HepG2 (cell line): ENCODE measurements around the gene SEMA4F. TPM values are rescaled to one million over a fixed set of nuclear protein-coding genes. Genes with fewer than 3 reads are reported as not detected.

Source experiments
- ATAC-seq: fragments of 200-7000 bp; cut with Tn5 transposase; 3 replicates; pipeline ENCODE4 v1.9.1; 2020; ENCODE audit warnings: mild to moderate bottlenecking, moderate library complexity
- BruUV-seq: library from RNA; stranded (reverse); fragments of 400-500 nt; replicated peaks from 2 replicates; lab custom pipeline; 2021; lab: Mats Ljungman, UMichigan
- CTCF ChIA-PET: fragments of 300-600 bp; formaldehyde crosslinking; extraction: SDS; loops from one replicate; lab custom pipeline; 2021; ENCODE audit warnings: low total read pairs, inconsistent platforms, low intra/inter-chr PET ratio; lab: Yijun Ruan, JAX
- POLR2A ChIA-PET: fragments of 350-600 bp; sonication (Branson Sonifier 250); formaldehyde crosslinking; loops from one replicate; lab custom pipeline; 2020; ENCODE audit warnings: antibody characterized with exemption, inconsistent platforms; lab: Yijun Ruan, JAX
- DNase-seq: peaks from one replicate; pipeline ENCODE4 v3.0.0-alpha.2; 2015; ENCODE audit warnings: low spot score
- FAIRE-seq: peaks from 3 replicates; lab custom pipeline; 2011; peaks lifted over from hg19 to GRCh38; lab: Jason Lieb, UNC
- H2AFZ ChIP-seq: one replicate; pipeline ENCODE4 v1.6.1; 2011; ENCODE audit warnings: low read length, inconsistent platforms
- H3K27ac ChIP-seq: fragments of 300-600 bp; 3 replicates; pipeline ENCODE4 v1.8.0; 2011; ENCODE audit warnings: mixed run types, mild to moderate bottlenecking, mixed read lengths, low read length, inconsistent platforms; ENCODE audit not compliant: insufficient read depth; ENCODE audit errors: extremely low read length
- H3K27me3 ChIP-seq, 2 experiments: fragments of 200-600 bp in 1 of 2; 2 replicates in 1 of 2; 3 replicates in 1 of 2; pipeline versions ENCODE4 v1.6.0 to v1.8.0; 2011; ENCODE audit warnings: low read length in 2 of 2, mild to moderate bottlenecking in 2 of 2, moderate library complexity in 2 of 2, inconsistent platforms in 1 of 2; ENCODE audit not compliant: insufficient read depth in 2 of 2, control insufficient read depth in 1 of 2
- H3K36me3 ChIP-seq, 2 experiments: fragments of 200-600 bp in 1 of 2; replicated peaks in 1 of 2; 2 replicates in 1 of 2; 3 replicates in 1 of 2; pipeline versions ENCODE4 v1.5.1 to v1.8.0; 2011; ENCODE audit warnings: low read length in 2 of 2, inconsistent platforms in 1 of 2; ENCODE audit not compliant: insufficient read depth in 2 of 2, control insufficient read depth in 1 of 2
- H3K4me1 ChIP-seq: 2 replicates; pipeline ENCODE4 v1.5.1; 2012; ENCODE audit warnings: low read length, inconsistent platforms; ENCODE audit not compliant: insufficient read depth
- H3K4me2 ChIP-seq: 2 replicates; pipeline ENCODE4 v1.6.0; 2011; ENCODE audit warnings: low read depth, low read length, inconsistent platforms
- H3K4me3 ChIP-seq, 3 experiments: fragments of 200-600 bp in 1 of 3; sonication (generic), shearing (Covaris generic) in 1 of 3; replicated peaks in 1 of 3; 2 replicates each; pipeline ENCODE4 v1.5.1; 2011 to 2016; ENCODE audit warnings: low read length in 3 of 3, inconsistent platforms in 2 of 3, low read depth in 2 of 3, mild to moderate bottlenecking in 2 of 3, control low read depth in 1 of 3, mixed read lengths in 1 of 3; ENCODE audit not compliant: insufficient read depth in 1 of 3
- H3K79me2 ChIP-seq: one replicate; pipeline ENCODE4 v1.6.1; 2011; ENCODE audit warnings: low read length, inconsistent platforms; ENCODE audit not compliant: insufficient read depth
- H3K9ac ChIP-seq: 2 replicates; pipeline ENCODE4 v1.6.0; 2011; ENCODE audit warnings: mild to moderate bottlenecking, low read depth, low read length, inconsistent platforms; ENCODE audit not compliant: insufficient read depth
- H3K9me3 ChIP-seq: 2 replicates; pipeline ENCODE4 v1.5.1; 2012; ENCODE audit warnings: mild to moderate bottlenecking, low read length
- H4K20me1 ChIP-seq: 2 replicates; pipeline ENCODE4 v1.6.0; 2011; ENCODE audit warnings: inconsistent platforms, mild to moderate bottlenecking, low read length, moderate library complexity; ENCODE audit not compliant: insufficient read depth
- CEBPB ChIP-seq: IDR thresholded peaks from 2 replicates; pipeline ENCODE4 v1.6.1; 2011; ENCODE audit warnings: low read depth, low read length, improper control_type of control experiment, borderline replicate concordance
- KLF16 ChIP-seq, 2 experiments: sonication (generic) in 1 of 2; formaldehyde crosslinking in 1 of 2; IDR thresholded peaks; 2 replicates each; pipeline versions ENCODE4 v1.6.1 to v1.8.0; 2016 to 2023; ENCODE audit warnings: missing genetic modification reagents in 2 of 2, missing compliant biosample characterization in 1 of 2
- ONECUT2 ChIP-seq: sonication (generic); formaldehyde crosslinking; IDR thresholded peaks from 2 replicates; pipeline ENCODE4 v1.4.0; 2020; ENCODE audit warnings: missing genetic modification reagents
- REPIN1 ChIP-seq: sonication (generic); formaldehyde crosslinking; IDR thresholded peaks from 2 replicates; pipeline ENCODE4 v1.8.0; 2022; ENCODE audit warnings: missing genetic modification reagents, low read depth, mild to moderate bottlenecking, borderline replicate concordance
- SKI ChIP-seq: fragments of 450-650 bp; IDR thresholded peaks from one replicate; pipeline ENCODE4 v1.6.1; 2018; ENCODE audit warnings: mild to moderate bottlenecking; ENCODE audit not compliant: partially characterized antibody
- TEAD2 ChIP-seq: sonication (generic); formaldehyde crosslinking; IDR thresholded peaks from 2 replicates; pipeline ENCODE4 v1.9.0; 2021; ENCODE audit warnings: missing genetic modification reagents
- TOE1 ChIP-seq: sonication (generic); formaldehyde crosslinking; IDR thresholded peaks from 2 replicates; pipeline ENCODE4 v1.4.0; 2020; ENCODE audit warnings: mild to moderate bottlenecking, missing genetic modification reagents
- YY1 ChIP-seq: IDR thresholded peaks from 2 replicates; pipeline ENCODE4 v1.6.1; 2011; ENCODE audit warnings: low read length, low read depth, moderate library complexity, mild to moderate bottlenecking; ENCODE audit not compliant: insufficient read depth, insufficient replicate concordance
- ZNF30 ChIP-seq: sonication (generic); formaldehyde crosslinking; IDR thresholded peaks from 2 replicates; pipeline ENCODE4 v1.5.0; 2020; ENCODE audit warnings: mild to moderate bottlenecking, missing genetic modification reagents
- ZNF460 ChIP-seq: sonication (generic); formaldehyde crosslinking; IDR thresholded peaks from 2 replicates; pipeline ENCODE4 v1.5.1; 2020; ENCODE audit warnings: missing genetic modification reagents, mild to moderate bottlenecking, borderline replicate concordance
- WGBS: methylation state at CpG from one replicate; pipeline ENCODE4 v1.1.6; 2017; ENCODE audit warnings: low lambda C conversion rate; 5-methylcytosine and 5-hydroxymethylcytosine counted together
- in situ Hi-C: cut with HindIII; loops from 2 replicates; pipeline ENCODE4 v1.10.0; 2017; ENCODE audit warnings: low pct_unique_long_range_greater_than_20kb; ENCODE audit not compliant: extremely low pct_ligation_motif_present
- intact Hi-C: fragments of 100-400 bp; cut with micrococcal nuclease; formaldehyde crosslinking; loops from one replicate; pipeline ENCODE4 v1.10.0; 2022; ENCODE audit not compliant: unreplicated experiment
- polyA plus RNA-seq, 8 experiments: library from polyadenylated mRNA; depleted of rRNA in 3 of 8; stranded (reverse) in 7 of 8; unstranded in 1 of 8; fragments of >200 nt; fragmentation: Illumina TruSeq in 4 of 8; extraction: Trizol in 4 of 8; gene quantifications; 2 replicates each; pipeline versions ENCODE4 v1.2.1 to v1.2.3, GENCODE V29; 2011 to 2016; ENCODE audit warnings: low read depth in 4 of 8, missing spikeins in 1 of 8, mixed read lengths in 1 of 8; ENCODE audit not compliant: insufficient read depth in 1 of 8
- total RNA-seq, 5 experiments: library from RNA; depleted of rRNA; stranded (reverse); fragments of >200 nt; fragmentation: Illumina TruSeq; extraction: Trizol; gene quantifications; 2 replicates each; pipeline ENCODE4 v1.2.3, GENCODE V29; 2016; ENCODE audit warnings: low read depth in 1 of 5
- TF ChIP-seq, protein P1 (sequence below): sonication (generic); formaldehyde crosslinking; IDR thresholded peaks from 2 replicates; pipeline ENCODE4 v1.4.0; 2020; ENCODE audit warnings: missing genetic modification reagents
- TF ChIP-seq, protein P2 (sequence below): IDR thresholded peaks from 2 replicates; pipeline ENCODE4 v1.4.0; 2020; ENCODE audit warnings: mild to moderate bottlenecking, missing genetic modification reagents
- TF ChIP-seq, protein P3 (sequence below): sonication (generic); formaldehyde crosslinking; IDR thresholded peaks from 2 replicates; pipeline ENCODE4 v1.8.0; 2023; ENCODE audit warnings: mild to moderate bottlenecking, missing genetic modification reagents

The SEMA4F gene
- total and polyA plus RNA-seq, 2 of the 13 experiments (the other 11 are each of a cell fraction or from before 2014, with no cell fraction given), result 7.1 to 10.3 TPM

DNA sequence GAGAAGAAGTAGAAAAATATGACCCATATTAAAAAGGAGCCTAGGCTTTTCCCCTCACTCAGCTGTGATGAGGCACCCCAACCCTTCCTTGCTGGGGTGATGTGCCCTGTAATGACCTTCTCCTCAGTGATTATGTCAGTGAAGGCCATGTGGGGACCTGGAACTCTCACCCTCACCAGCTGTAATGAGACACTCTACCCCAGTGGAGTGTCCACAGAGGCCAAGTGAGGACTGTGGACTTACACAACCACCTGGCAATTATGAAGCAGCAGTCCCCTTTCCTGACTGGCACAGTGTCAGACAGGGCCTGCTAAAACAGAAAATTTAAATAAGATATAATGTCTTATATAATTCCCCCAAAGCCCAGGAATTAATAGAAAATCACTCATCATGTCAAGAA lies 54.2 kb downstream of the SEMA4F start:
- in situ Hi-C loops, result no loop called here
- H3K36me3 ChIP-seq, result no peaks in the 10 kb centered on the region
- no peak overlapping the region for H3K4me2 ChIP-seq
- no peak for ATAC-seq
- H2AFZ ChIP-seq, result no peak overlapping the region
- no peak for FAIRE-seq
- CTCF ChIA-PET, result no interaction called here
- peak; percentile 11; the same call in 1 of the 2 replicates for TF ChIP-seq CEBPB
- TF ChIP-seq REPIN1 (CRISPR knock-in tag), result no peak
- TF ChIP-seq, protein P1, sequence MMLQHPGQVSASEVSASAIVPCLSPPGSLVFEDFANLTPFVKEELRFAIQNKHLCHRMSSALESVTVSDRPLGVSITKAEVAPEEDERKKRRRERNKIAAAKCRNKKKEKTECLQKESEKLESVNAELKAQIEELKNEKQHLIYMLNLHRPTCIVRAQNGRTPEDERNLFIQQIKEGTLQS (CRISPR knock-in tag), result no peak
- TF ChIP-seq YY1, result no peak
- TF ChIP-seq SKI, result no peak
- TF ChIP-seq TEAD2 (CRISPR knock-in tag), result no peak
- no peak for TF ChIP-seq ONECUT2 (CRISPR knock-in tag)
- TF ChIP-seq, all 625 proteins: peak for 1
- Histone ChIP-seq H3K9ac (no peak overlapping the region), H3K79me2 (no peaks in the 10 kb centered on the region), H3K27me3 (peaks cover 1 to 21% of the 10 kb centered on the region in 2 experiments; a peak in 3 of 5 replicates), H3K4me1 (peaks cover 14% of the 10 kb centered on the region), H3K27ac (no peak overlapping the region), H4K20me1 (no peaks in the 10 kb centered on the region), H3K9me3 (no peaks in the 10 kb centered on the region), H3K4me3 (no peak overlapping the region)
- DNase-seq, result no peak
- intact Hi-C loops, result no loop called here
- BruUV-seq, result no TSS peak
- POLR2A ChIA-PET, result interaction anchor here (0.6 kb wide), 1 partner anchor 129 kb away, joined by 5 read pairs; no protein-coding TSS in a partner anchor

DNA sequence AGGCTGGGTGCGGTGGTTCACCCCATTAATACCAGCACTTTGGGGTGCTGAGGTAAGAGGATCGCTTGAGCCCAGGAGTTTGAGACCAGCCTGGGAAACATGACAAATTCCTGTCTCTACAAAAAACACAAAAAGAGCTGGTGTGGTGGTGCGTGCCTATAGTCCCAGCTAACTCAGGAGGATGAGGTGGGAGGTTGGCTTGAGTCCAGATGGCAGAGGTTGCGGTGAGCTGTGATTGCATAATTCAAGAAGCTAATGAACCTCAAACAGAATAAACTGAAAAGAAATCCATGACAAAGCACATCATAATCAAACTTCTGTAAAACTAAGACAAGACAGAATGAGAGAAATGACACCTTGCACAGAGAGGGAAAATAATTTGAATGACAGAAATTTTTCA lies 54.8 kb downstream of the SEMA4F start:
- Histone ChIP-seq H2AFZ (no peak overlapping the region), H3K27ac (no peak overlapping the region), H4K20me1 (no peaks in the 10 kb centered on the region), H3K4me1 (peaks cover 9% of the 10 kb centered on the region), H3K36me3 (no peaks in the 10 kb centered on the region), H3K4me2 (no peak overlapping the region), H3K79me2 (no peaks in the 10 kb centered on the region), H3K9ac (no peak overlapping the region), H3K4me3 (no peak overlapping the region), H3K27me3 (peaks cover 1 to 26% of the 10 kb centered on the region in 2 experiments; a peak in 3 of 5 replicates), H3K9me3 (no peaks in the 10 kb centered on the region)
- CTCF ChIA-PET, result no interaction called here
- no TSS peak for BruUV-seq
- intact Hi-C loops (no loop called here), in situ Hi-C loops (no loop called here)
- DNase-seq, result peak; percentile 35
- 37% methylated on average over 4 of the region's 4 CpGs for WGBS
- POLR2A ChIA-PET, result interaction anchor here (0.6 kb wide), 1 partner anchor 129 kb away, joined by 5 read pairs; no protein-coding TSS in a partner anchor
- no peak for FAIRE-seq
- ATAC-seq, result no peak
- TF ChIP-seq KLF16 (CRISPR knock-in tag; IDR thresholded peaks at IDR 0.05), result no peak
- TF ChIP-seq ZNF30 (CRISPR knock-in tag), result no peak
- TF ChIP-seq ZNF460 (CRISPR knock-in tag), result peak; percentile 56; the same call in 1 of the 2 replicates
- TF ChIP-seq, protein P2, sequence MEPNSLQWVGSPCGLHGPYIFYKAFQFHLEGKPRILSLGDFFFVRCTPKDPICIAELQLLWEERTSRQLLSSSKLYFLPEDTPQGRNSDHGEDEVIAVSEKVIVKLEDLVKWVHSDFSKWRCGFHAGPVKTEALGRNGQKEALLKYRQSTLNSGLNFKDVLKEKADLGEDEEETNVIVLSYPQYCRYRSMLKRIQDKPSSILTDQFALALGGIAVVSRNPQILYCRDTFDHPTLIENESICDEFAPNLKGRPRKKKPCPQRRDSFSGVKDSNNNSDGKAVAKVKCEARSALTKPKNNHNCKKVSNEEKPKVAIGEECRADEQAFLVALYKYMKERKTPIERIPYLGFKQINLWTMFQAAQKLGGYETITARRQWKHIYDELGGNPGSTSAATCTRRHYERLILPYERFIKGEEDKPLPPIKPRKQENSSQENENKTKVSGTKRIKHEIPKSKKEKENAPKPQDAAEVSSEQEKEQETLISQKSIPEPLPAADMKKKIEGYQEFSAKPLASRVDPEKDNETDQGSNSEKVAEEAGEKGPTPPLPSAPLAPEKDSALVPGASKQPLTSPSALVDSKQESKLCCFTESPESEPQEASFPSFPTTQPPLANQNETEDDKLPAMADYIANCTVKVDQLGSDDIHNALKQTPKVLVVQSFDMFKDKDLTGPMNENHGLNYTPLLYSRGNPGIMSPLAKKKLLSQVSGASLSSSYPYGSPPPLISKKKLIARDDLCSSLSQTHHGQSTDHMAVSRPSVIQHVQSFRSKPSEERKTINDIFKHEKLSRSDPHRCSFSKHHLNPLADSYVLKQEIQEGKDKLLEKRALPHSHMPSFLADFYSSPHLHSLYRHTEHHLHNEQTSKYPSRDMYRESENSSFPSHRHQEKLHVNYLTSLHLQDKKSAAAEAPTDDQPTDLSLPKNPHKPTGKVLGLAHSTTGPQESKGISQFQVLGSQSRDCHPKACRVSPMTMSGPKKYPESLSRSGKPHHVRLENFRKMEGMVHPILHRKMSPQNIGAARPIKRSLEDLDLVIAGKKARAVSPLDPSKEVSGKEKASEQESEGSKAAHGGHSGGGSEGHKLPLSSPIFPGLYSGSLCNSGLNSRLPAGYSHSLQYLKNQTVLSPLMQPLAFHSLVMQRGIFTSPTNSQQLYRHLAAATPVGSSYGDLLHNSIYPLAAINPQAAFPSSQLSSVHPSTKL (CRISPR knock-in tag), result 0 out of 2 replicates have a peak, but pooled peaks have one; percentile 11
- no peak for TF ChIP-seq TOE1
- TF ChIP-seq, protein P3, sequence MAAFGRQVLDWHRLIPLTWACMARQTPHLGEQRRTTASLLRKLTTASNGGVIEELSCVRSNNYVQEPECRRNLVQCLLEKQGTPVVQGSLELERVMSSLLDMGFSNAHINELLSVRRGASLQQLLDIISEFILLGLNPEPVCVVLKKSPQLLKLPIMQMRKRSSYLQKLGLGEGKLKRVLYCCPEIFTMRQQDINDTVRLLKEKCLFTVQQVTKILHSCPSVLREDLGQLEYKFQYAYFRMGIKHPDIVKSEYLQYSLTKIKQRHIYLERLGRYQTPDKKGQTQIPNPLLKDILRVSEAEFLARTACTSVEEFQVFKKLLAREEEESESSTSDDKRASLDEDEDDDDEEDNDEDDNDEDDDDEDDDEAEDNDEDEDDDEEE (CRISPR knock-in tag), result no peak
